ENCODE data around the gene LUC7L. TPM values are rescaled to one million over a fixed set of nuclear protein-coding genes. Genes with fewer than 3 reads are reported as not detected.

The LUC7L gene, protein sequence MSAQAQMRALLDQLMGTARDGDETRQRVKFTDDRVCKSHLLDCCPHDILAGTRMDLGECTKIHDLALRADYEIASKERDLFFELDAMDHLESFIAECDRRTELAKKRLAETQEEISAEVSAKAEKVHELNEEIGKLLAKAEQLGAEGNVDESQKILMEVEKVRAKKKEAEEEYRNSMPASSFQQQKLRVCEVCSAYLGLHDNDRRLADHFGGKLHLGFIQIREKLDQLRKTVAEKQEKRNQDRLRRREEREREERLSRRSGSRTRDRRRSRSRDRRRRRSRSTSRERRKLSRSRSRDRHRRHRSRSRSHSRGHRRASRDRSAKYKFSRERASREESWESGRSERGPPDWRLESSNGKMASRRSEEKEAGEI
- 42.7 and 47.3 TPM in 2 replicates for total RNA-seq

DNA sequence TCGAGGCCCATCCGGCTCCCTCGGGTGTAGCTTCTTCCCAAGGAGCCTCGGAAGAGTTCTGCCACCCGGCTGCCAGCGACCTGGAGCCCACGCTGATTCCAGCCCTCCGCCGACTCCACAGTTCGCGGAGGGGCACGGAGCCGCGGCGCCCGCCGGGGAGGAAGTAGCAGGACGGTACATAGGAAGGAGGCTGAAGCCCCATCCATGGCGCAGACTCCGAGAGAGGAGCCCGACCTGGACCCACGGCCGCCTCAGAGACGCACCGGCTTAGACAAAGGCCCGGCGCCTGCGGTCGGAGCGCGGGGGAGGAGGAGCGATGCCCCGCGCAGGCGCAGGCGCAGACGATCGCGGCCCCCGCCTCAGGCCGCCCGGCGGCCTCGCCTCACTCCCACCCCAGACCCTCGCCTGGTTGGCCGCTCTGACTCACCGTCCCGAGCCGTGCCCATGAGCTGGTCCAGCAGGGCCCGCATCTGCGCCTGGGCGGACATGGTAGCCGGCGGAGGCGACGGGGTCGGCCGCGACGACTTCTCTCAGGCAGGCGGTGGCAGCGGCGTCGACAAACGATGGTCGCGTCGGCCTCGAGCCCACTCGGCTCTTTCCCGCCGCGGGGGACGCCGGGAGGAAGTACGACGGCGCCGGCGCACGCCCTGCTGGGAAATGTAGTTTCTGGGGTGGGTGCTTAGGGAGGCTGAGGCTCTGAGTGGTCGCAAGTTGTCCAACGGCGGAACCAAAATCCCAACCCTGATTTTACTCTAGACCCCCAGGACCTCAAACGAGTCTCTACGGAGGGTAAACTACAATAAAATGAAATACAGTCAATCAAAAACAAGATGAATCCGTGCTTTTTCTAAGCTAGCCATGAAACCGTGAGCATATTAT lies at the start of gene LUC7L:
Gene LUC7L, minus strand, starts transcription at position 598 of the 879 bp plus-strand sequence. Its CDS starts 110 bp downstream, at position 488.

DNA sequence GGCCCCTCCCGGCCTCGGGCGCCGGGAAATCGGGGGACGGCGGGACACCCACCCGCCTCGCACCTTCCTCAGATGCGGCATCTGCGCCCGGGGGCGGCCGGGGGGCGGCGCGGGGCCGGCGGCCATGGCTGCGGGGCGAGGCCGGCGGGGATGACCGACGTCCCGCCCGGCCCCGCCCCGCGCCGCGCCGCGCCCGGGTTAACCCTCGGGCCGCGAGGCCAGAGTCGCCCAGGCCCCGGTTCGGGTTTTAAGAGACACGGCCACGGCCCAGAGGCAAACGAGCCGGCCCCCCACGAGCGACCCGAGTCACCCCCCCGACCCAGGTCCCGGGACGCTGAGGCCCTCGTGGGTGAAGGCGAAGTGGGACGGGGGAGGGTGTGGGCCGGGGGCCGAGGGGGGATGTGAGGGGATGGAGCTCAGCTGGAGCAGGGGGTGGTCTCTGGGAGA lies 46.6 kb upstream of the LUC7L start, which contains the start of gene RGS11:
Gene RGS11, minus strand, starts transcription at position 159 of the 447 bp plus-strand sequence. Its CDS starts 33 bp downstream, at position 126.

GRCh38 chr16:234468-235305 lies 5.4 kb upstream of the LUC7L start, which contains the start of gene FAM234A:
FAM234A (plus strand) TSS chr16:234821; CDS start chr16:254414, 19,593 bp downstream.

GRCh38 chr16:180101-180675 lies 49.1 kb downstream of the LUC7L start, which contains the start of gene HBQ1:
HBQ1 (plus strand) TSS chr16:180459; CDS start chr16:180487, 28 bp downstream.

DNA sequence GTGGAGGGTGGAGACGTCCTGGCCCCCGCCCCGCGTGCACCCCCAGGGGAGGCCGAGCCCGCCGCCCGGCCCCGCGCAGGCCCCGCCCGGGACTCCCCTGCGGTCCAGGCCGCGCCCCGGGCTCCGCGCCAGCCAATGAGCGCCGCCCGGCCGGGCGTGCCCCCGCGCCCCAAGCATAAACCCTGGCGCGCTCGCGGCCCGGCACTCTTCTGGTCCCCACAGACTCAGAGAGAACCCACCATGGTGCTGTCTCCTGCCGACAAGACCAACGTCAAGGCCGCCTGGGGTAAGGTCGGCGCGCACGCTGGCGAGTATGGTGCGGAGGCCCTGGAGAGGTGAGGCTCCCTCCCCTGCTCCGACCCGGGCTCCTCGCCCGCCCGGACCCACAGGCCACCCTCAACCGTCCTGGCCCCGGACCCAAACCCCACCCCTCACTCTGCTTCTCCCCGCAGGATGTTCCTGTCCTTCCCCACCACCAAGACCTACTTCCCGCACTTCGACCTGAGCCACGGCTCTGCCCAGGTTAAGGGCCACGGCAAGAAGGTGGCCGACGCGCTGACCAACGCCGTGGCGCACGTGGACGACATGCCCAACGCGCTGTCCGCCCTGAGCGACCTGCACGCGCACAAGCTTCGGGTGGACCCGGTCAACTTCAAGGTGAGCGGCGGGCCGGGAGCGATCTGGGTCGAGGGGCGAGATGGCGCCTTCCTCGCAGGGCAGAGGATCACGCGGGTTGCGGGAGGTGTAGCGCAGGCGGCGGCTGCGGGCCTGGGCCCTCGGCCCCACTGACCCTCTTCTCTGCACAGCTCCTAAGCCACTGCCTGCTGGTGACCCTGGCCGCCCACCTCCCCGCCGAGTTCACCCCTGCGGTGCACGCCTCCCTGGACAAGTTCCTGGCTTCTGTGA lies 52.5 kb downstream of the LUC7L start, which contains the start of gene HBA1:
Gene HBA1, plus strand, starts transcription at position 204 of the 906 bp plus-strand sequence. Its CDS starts 37 bp downstream, at position 241.

DNA sequence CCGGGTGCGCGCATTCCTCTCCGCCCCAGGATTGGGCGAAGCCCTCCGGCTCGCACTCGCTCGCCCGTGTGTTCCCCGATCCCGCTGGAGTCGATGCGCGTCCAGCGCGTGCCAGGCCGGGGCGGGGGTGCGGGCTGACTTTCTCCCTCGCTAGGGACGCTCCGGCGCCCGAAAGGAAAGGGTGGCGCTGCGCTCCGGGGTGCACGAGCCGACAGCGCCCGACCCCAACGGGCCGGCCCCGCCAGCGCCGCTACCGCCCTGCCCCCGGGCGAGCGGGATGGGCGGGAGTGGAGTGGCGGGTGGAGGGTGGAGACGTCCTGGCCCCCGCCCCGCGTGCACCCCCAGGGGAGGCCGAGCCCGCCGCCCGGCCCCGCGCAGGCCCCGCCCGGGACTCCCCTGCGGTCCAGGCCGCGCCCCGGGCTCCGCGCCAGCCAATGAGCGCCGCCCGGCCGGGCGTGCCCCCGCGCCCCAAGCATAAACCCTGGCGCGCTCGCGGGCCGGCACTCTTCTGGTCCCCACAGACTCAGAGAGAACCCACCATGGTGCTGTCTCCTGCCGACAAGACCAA lies 56.8 kb downstream of the LUC7L start, which contains the start of gene HBA2:
Gene HBA2, plus strand, starts transcription at position 503 of the 568 bp plus-strand sequence. Its CDS starts 37 bp downstream, at position 540.

DNA sequence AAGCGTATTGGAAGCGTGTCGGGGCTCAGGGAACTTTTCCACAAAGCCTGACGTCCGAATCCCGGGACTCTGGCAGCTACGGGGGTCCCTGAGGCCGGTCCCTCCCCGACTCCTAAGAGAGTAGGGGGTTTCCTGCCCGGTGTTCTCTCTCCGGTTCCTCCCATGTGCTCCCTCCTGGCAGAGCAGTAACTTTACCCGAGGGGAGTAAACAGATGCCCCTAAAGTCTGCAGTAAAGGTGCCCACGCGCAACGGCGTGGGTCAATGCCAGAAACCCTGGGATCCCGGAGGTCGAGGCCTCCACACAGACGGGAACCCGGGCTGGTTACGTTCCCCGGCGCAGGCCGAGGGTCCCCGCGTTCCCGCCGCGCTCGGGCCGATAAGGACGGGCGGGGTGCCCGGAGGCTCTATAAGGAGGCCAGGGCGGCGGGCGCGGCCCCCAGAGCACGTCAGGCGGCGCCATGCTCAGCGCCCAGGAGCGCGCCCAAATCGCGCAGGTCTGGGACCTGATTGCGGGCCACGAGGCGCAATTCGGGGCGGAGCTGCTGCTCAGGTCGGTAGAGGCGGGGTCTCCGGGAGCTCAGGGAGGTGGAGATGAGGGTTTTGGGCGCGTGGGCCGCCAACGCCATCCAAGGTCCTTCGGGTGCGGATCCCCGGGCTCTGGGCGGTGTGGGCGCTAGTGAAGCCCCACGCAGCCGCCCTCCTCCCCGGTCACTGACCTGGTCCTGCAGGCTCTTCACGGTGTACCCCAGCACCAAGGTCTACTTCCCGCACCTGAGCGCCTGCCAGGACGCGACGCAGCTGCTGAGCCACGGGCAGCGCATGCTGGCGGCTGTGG lies 63.5 kb downstream of the LUC7L start, which contains the start of gene HBM:
Gene HBM, plus strand, starts transcription at position 440 of the 836 bp plus-strand sequence. Its CDS starts 20 bp downstream, at position 460.

GRCh38 chr16:152141-153128 lies 76.8 kb downstream of the LUC7L start, which contains the start of gene HBZ:
HBZ (plus strand) TSS chr16:152644; CDS start chr16:152910, 266 bp downstream.

Small RNA genes lying within 50 kb of the gene (small RNA-seq; reads per million reads assigned to genes)
- gene RF00019: not detected

Other genes starting within 250 kb of the LUC7L start
- 1.8 and 2.1 TPM in 2 replicates for gene POLR3K, start 175.8 kb downstream of the LUC7L start, total RNA-seq
- gene SNRNP25, start 175.6 kb downstream of the LUC7L start, total RNA-seq: 15.9 and 17.6 TPM in 2 replicates
- 27.4 and 29.5 TPM in 2 replicates for gene RHBDF1, start 156.8 kb downstream of the LUC7L start, total RNA-seq
- gene MPG, start 151.2 kb downstream of the LUC7L start, total RNA-seq: 91.7 and 116 TPM in 2 replicates
- gene NPRL3, start 90.8 kb downstream of the LUC7L start, total RNA-seq: 13.0 and 13.2 TPM in 2 replicates
- not detected in 2 replicates for gene HBZ, start 76.8 kb downstream of the LUC7L start, total RNA-seq
- gene HBM, start 63.5 kb downstream of the LUC7L start, total RNA-seq: not detected in 2 replicates
- gene HBA2, start 56.6 kb downstream of the LUC7L start, total RNA-seq: not detected in 2 replicates
- not detected in 2 replicates for gene HBA1, start 52.8 kb downstream of the LUC7L start, total RNA-seq
- gene HBQ1, start 49.0 kb downstream of the LUC7L start, total RNA-seq: not detected in 2 replicates
- gene FAM234A, start 5.4 kb upstream of the LUC7L start, total RNA-seq: 75.2 and 89.9 TPM in 2 replicates
- 2.6 and 3.5 TPM in 2 replicates for gene RGS11, start 46.5 kb upstream of the LUC7L start, total RNA-seq
- gene ARHGDIG, start 51.1 kb upstream of the LUC7L start, total RNA-seq: 0.22 TPM in 1 of 2 replicates, not detected in the other
- gene PDIA2, start 53.7 kb upstream of the LUC7L start, total RNA-seq: not detected in 2 replicates
- gene AXIN1, start 123.3 kb upstream of the LUC7L start, total RNA-seq: 14.2 and 15.1 TPM in 2 replicates
- 51.3 and 58.4 TPM in 2 replicates for gene MRPL28, start 141.1 kb upstream of the LUC7L start, total RNA-seq
- 32.4 and 33.2 TPM in 2 replicates for gene PGAP6, start 152.5 kb upstream of the LUC7L start, total RNA-seq
- gene NME4, start 167.8 kb upstream of the LUC7L start, total RNA-seq: 57.4 and 61.4 TPM in 2 replicates
- gene DECR2, start 172.4 kb upstream of the LUC7L start, total RNA-seq: 10.2 and 10.5 TPM in 2 replicates
- 21.3 and 24.6 TPM in 2 replicates for gene RAB11FIP3, start 196.2 kb upstream of the LUC7L start, total RNA-seq